ENCODE measurements around the gene AGBL4.

AGBL4 gene

GRCh38 chr1:48793863-48794262, 1229.9 kb downstream of the AGBL4 start:
- no peaks in the 10 kb centered on the region for H3K36me3 ChIP-seq (ENCODE audit: control insufficient read depth in 2 of 2, insufficient read depth in 1 of 2, low read length in 2 of 2)
- no peak overlapping the region for H3K4me3 ChIP-seq (ENCODE audit: low read depth, low read length)
- H3K9me3 ChIP-seq (ENCODE audit: control insufficient read depth, insufficient read depth, low read depth, low read length): no peaks in the 10 kb centered on the region
- no peak for TF ChIP-seq ZNF529 (tag by site-specific recombination; IDR thresholded peaks at IDR 0.05; ENCODE audit: insufficient replicate concordance)
- no peak for TF ChIP-seq ZNF585B (tag by site-specific recombination; IDR thresholded peaks at IDR 0.05)
- no peak for TF ChIP-seq ZNF747 (tag by site-specific recombination; IDR thresholded peaks at IDR 0.05)
- TF ChIP-seq ZNF513 (tag by site-specific recombination; IDR thresholded peaks at IDR 0.05): no peak
- TF ChIP-seq ZBTB8A (tag by site-specific recombination; IDR thresholded peaks at IDR 0.05): no peak
- H3K4me1 ChIP-seq (ENCODE audit: control insufficient read depth, insufficient read depth, low read length): no peaks in the 10 kb centered on the region
- H3K27ac ChIP-seq (ENCODE audit: extremely low read depth, low read depth, low read length): no peak overlapping the region
- ChIA-PET CTCF (no interaction called here), POLR2A (no interaction called here)

GRCh38 chr1:48792961-48793360, 1230.8 kb downstream of the AGBL4 start:
- CTCF ChIA-PET: interaction anchor here (0.6 to 1.3 kb wide), 2 partner anchors 96 to 262 kb away, joined by 3 to 4 read pairs; no protein-coding TSS in a partner anchor
- Histone ChIP-seq H3K4me3 (ENCODE audit: low read depth, low read length) (no peak overlapping the region), H3K36me3 (ENCODE audit: control insufficient read depth in 2 of 2, insufficient read depth in 1 of 2, low read length in 2 of 2) (no peaks in the 10 kb centered on the region), H3K27ac (ENCODE audit: extremely low read depth, low read depth, low read length) (no peak overlapping the region), H3K9me3 (ENCODE audit: control insufficient read depth, insufficient read depth, low read depth, low read length) (no peaks in the 10 kb centered on the region), H3K4me1 (ENCODE audit: control insufficient read depth, insufficient read depth, low read length) (no peaks in the 10 kb centered on the region)
- POLR2A ChIA-PET: no interaction called here
- TF ChIP-seq ZNF621 (tag by site-specific recombination; IDR thresholded peaks at IDR 0.05) (no peak), ZSCAN18 (tag by site-specific recombination; IDR thresholded peaks at IDR 0.05) (no peak), MEIS1 (CRISPR knock-in tag; IDR thresholded peaks at IDR 0.05; ENCODE audit: borderline replicate concordance) (no peak), CTCF (tag by site-specific recombination; IDR thresholded peaks at IDR 0.05) (no peak), PBX3 (CRISPR knock-in tag; IDR thresholded peaks at IDR 0.05) (no peak), GLIS1 (tag by site-specific recombination; IDR thresholded peaks at IDR 0.05) (no peak), GFI1B (tag by site-specific recombination; IDR thresholded peaks at IDR 0.05) (no peak), ZNF596 (tag by site-specific recombination; IDR thresholded peaks at IDR 0.05) (no peak)

- TF ChIP-seq ZNF580 (tag by site-specific recombination; IDR thresholded peaks at IDR 0.05) (no peak), ZNF202 (tag by site-specific recombination; IDR thresholded peaks at IDR 0.05; ENCODE audit: borderline replicate concordance) (no peak), ZNF747 (tag by site-specific recombination; IDR thresholded peaks at IDR 0.05) (no peak), ZNF677 (tag by site-specific recombination; IDR thresholded peaks at IDR 0.05) (no peak), ZNF239 (tag by site-specific recombination; IDR thresholded peaks at IDR 0.05) (no peak), ZNF2 (tag by site-specific recombination; IDR thresholded peaks at IDR 0.05) (no peak), ZNF501 (tag by site-specific recombination; IDR thresholded peaks at IDR 0.05) (no peak), ZNF19 (tag by site-specific recombination; IDR thresholded peaks at IDR 0.05; ENCODE audit: low read depth) (no peak), SP7 (tag by site-specific recombination; IDR thresholded peaks at IDR 0.05) (no peak), ZNF354C (tag by site-specific recombination; IDR thresholded peaks at IDR 0.05; ENCODE audit: borderline replicate concordance, low read depth) (no peak), ZNF184 (tag by site-specific recombination; IDR thresholded peaks at IDR 0.05) (no peak), ZNF530 (tag by site-specific recombination; IDR thresholded peaks at IDR 0.05; ENCODE audit: low read depth) (no peak)
- Histone ChIP-seq H3K4me3 (ENCODE audit: low read depth, low read length) (no peak overlapping the region), H3K4me1 (ENCODE audit: control insufficient read depth, insufficient read depth, low read length) (no peaks in the 10 kb centered on the region), H3K27ac (ENCODE audit: extremely low read depth, low read depth, low read length) (no peak overlapping the region), H3K9me3 (ENCODE audit: control insufficient read depth, insufficient read depth, low read depth, low read length) (no peaks in the 10 kb centered on the region), H3K36me3 (ENCODE audit: control insufficient read depth in 2 of 2, insufficient read depth in 1 of 2, low read length in 2 of 2) (no peaks in the 10 kb centered on the region)
- ChIA-PET CTCF (interaction anchor here (1.0 kb wide), 1 partner anchor 27 kb away, joined by 3 read pairs; no protein-coding TSS in a partner anchor), POLR2A (no interaction called here)
Observed at GRCh38 chr1:48790397-48790796, 1233.4 kb downstream of the AGBL4 start.

All from HEK293 (cell line).